ENCODE data around the gene ACSF3.
"Not testable (repeated sequence)": the region's sequence is repeated elsewhere in the genome, so short reads cannot be mapped to it uniquely, and the experiment has no call there.

ACSF3 gene

GRCh38 chr16:89090182-89090630 lies 3.4 kb upstream of the ACSF3 start:
- intact Hi-C loops (cut with micrococcal nuclease): no loop called here
- no peaks in the 10 kb centered on the region for H3K36me3 Mint-ChIP-seq (ENCODE audit: low read depth)
- no peak overlapping the region for H3K4me3 Mint-ChIP-seq
- H3K27me3 Mint-ChIP-seq: peaks cover 44% of the 10 kb centered on the region
- H3K4me1 Mint-ChIP-seq (ENCODE audit: low read depth): peaks cover 12% of the 10 kb centered on the region
- H3K9me3 Mint-ChIP-seq: no peaks in the 10 kb centered on the region
- no peak overlapping the region for H3K27ac Mint-ChIP-seq

DNA sequence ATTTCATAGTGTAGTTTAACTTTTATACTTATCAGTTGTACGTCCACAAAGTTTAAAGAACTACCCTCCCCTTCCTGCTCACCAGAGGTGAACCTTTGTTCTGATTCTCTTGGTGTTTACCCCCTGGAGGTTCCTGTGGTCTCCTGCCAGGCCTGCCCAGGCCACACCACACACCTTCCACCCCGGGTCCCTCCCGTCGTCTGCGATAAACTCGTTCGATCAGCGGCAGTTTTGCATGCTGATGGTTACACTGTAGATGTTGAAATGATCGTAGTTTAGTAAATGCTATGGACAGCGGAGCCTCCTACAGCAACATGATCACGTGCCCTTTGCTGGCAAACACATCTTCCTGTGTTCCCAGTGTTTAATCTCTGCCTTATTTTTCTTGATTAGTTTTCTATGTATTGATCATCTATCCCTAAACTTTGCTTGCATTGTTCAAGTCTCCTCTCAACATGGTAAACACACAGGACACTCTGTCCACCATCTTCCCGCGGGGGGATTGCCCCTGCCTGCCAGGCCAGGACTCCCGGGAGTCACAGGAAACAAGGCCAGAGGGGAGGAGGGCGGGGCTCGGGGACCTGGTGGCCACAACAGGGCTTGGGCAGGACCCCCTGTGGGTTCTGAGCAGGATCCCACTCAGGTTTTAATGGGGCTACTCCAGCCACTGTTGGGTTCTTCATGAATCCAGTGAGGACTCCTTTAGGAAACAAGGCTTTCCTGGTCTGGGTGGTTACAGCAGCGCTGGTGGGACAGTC lies 2.8 kb upstream of the ACSF3 start:
- peaks cover 42% of the 10 kb centered on the region for H3K27me3 Mint-ChIP-seq
- no peaks in the 10 kb centered on the region for H3K9me3 Mint-ChIP-seq
- peaks cover 3% of the 10 kb centered on the region for H3K36me3 Mint-ChIP-seq (ENCODE audit: low read depth)
- intact Hi-C loops (cut with micrococcal nuclease): no loop called here
- H3K27ac Mint-ChIP-seq: no peak overlapping the region
- H3K4me3 Mint-ChIP-seq: no peak overlapping the region
- H3K4me1 Mint-ChIP-seq (ENCODE audit: low read depth): peaks cover 18% of the 10 kb centered on the region

GRCh38 chr16:89092013-89092412 lies 1.6 kb upstream of the ACSF3 start:
- Mint-ChIP-seq H3K9me3 (no peaks in the 10 kb centered on the region), H3K27ac (no peak overlapping the region), H3K36me3 (ENCODE audit: low read depth) (peaks cover 15% of the 10 kb centered on the region), H3K4me3 (no peak overlapping the region), H3K4me1 (ENCODE audit: low read depth) (peaks cover 30% of the 10 kb centered on the region), H3K27me3 (peaks cover 39% of the 10 kb centered on the region)
- intact Hi-C loops (cut with micrococcal nuclease): no loop called here

- peak overlapping the region; percentile 76 for H3K4me3 Mint-ChIP-seq
- peaks cover 24% of the 10 kb centered on the region for H3K36me3 Mint-ChIP-seq (ENCODE audit: low read depth)
- intact Hi-C loops (cut with micrococcal nuclease); H3K9me3 Mint-ChIP-seq: not testable (repeated sequence)
- peaks cover 38% of the 10 kb centered on the region for H3K27me3 Mint-ChIP-seq
- peak overlapping the region; percentile 76 for H3K27ac Mint-ChIP-seq
- H3K4me1 Mint-ChIP-seq (ENCODE audit: low read depth): peaks cover 42% of the 10 kb centered on the region
Observed at GRCh38 chr16:89093252-89093601, 425 bp upstream of the ACSF3 start.

DNA sequence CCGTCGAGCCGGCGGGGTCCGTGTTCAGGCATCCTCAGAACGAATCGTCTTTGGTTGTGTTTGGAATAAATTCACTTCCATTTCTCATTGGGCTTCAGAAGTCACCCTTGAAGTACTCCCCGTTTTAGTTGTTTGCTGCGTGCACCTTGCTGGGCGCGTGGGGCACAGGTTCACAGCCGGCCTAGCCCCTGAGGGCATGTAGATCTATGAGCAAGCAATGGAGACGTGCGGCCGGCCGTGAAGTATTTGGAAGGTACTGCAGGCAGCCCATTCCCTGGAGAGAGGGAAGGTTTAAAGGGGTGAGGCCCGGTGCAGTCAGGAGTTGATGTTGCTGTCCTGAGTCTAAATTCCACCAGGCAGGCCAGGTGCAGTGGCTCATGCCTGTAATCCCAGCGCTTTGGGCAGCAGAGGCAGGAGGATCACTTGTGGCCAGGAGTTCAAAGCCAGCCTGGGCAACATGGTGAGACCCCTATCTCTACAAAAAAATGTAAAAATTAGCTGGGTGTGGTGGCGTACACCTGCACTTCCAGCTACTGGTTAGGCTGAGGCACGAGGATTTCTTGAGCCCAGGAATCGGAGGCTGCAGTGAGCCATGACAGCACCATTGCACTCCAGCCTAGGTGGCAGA lies 714 bp downstream of the ACSF3 start:
- Mint-ChIP-seq H3K36me3 (ENCODE audit: low read depth) (peaks cover 34% of the 10 kb centered on the region), H3K9me3 (no peaks in the 10 kb centered on the region), H3K4me1 (ENCODE audit: low read depth) (peaks cover 53% of the 10 kb centered on the region), H3K4me3 (peak overlapping the region; percentile 90), H3K27me3 (peaks cover 28% of the 10 kb centered on the region), H3K27ac (peak overlapping the region; percentile 76)
- intact Hi-C loops (cut with micrococcal nuclease): no loop called here

DNA sequence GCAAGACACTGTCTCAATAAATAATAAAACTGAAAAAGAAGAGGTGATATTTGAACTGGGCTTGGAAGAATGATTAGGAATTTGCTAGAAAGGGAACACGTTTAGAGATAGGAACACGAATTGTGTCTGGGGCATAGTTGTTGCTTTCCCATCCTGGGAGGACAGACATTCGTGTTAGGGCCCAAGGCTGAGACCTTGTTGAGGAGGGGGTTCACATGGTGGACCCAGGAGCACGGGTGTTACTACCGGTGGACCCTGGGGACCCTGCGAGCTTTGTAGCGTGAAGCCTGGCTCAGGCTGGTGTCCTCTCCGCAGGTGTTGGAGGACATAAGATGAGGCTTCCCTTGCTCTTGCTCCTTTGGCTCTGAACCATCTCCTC lies 1.2 kb downstream of the ACSF3 start:
- Mint-ChIP-seq H3K4me3 (peak overlapping the region; percentile 90), H3K36me3 (ENCODE audit: low read depth) (peaks cover 39% of the 10 kb centered on the region), H3K4me1 (ENCODE audit: low read depth) (peaks cover 58% of the 10 kb centered on the region), H3K27me3 (peaks cover 23% of the 10 kb centered on the region), H3K27ac (no peak overlapping the region), H3K9me3 (no peaks in the 10 kb centered on the region)
- intact Hi-C loops (cut with micrococcal nuclease): no loop called here

DNA sequence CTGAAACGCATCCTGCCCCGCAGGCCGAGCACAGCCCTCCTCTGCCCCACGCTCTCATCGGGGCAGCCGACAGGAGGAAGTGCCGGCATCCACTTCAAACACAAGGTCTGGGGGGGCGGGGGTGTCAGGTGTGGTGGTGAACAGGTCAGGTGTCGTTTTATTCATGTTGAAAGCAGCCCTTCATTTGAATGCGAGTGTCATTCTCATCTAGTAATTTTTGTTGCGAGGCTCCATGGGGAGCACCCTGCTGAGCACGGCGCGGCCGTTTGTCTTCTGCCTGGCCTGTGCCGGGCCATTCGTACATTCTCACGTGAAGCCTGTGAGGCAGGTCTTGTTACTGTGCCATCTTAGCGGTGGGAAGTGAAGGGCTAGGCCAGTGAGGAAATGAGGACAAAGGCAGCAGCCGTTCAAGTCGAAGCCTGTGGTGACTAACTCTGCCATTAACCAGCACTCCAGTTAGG lies 1.9 kb downstream of the ACSF3 start:
- no peaks in the 10 kb centered on the region for H3K9me3 Mint-ChIP-seq
- peaks cover 45% of the 10 kb centered on the region for H3K36me3 Mint-ChIP-seq (ENCODE audit: low read depth)
- peaks cover 63% of the 10 kb centered on the region for H3K4me1 Mint-ChIP-seq (ENCODE audit: low read depth)
- no peak overlapping the region for H3K27ac Mint-ChIP-seq
- intact Hi-C loops (cut with micrococcal nuclease): no loop called here
- H3K27me3 Mint-ChIP-seq: peaks cover 20% of the 10 kb centered on the region
- no peak overlapping the region for H3K4me3 Mint-ChIP-seq

DNA sequence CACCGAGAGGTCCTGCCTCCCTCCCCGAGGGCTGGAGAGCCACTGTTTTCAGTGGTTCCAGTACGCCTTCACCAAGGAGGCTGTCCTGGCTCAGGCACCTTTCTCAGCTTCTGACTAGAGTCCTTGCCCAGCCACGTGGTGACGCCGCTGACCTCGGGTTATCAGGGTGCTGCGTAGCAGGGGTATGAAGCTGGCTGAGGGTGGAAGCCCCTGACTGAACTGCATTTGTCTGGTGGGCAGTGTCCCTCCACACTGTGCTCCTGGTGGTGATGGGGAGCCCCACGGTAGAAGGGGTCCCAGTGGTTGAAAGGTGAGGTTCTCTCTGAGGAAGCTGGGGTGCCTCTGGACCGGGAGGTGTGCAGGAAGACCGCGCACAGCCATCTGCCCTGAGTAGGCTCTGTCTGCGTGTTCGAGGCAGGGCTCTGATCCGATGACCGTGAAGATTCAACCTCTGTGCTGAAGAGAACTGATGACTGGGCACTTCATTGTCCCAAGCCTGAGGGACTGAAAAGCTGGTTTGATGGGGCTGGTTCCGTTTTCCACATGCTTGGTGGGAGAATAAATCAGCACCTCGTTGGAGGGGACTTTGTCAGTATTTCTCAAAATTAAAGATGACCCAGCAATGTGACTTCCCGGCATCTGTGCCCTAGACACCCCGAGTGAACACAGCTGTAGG lies 2.5 kb downstream of the ACSF3 start:
- Mint-ChIP-seq H3K4me1 (ENCODE audit: low read depth) (peaks cover 63% of the 10 kb centered on the region), H3K27ac (peak overlapping the region; percentile 44), H3K9me3 (no peaks in the 10 kb centered on the region), H3K27me3 (peaks cover 14% of the 10 kb centered on the region), H3K4me3 (no peak overlapping the region), H3K36me3 (ENCODE audit: low read depth) (peaks cover 52% of the 10 kb centered on the region)
- intact Hi-C loops (cut with micrococcal nuclease): no loop called here

GRCh38 chr16:89096768-89097391 lies 3.2 kb downstream of the ACSF3 start:
- intact Hi-C loops (cut with micrococcal nuclease): no loop called here
- H3K4me3 Mint-ChIP-seq: peak overlapping the region; percentile 10
- H3K9me3 Mint-ChIP-seq: no peaks in the 10 kb centered on the region
- H3K27me3 Mint-ChIP-seq: peaks cover 7% of the 10 kb centered on the region
- peaks cover 63% of the 10 kb centered on the region for H3K4me1 Mint-ChIP-seq (ENCODE audit: low read depth)
- H3K36me3 Mint-ChIP-seq (ENCODE audit: low read depth): peaks cover 59% of the 10 kb centered on the region
- peak overlapping the region; percentile 44 for H3K27ac Mint-ChIP-seq

- H3K4me1 Mint-ChIP-seq (ENCODE audit: low read depth): peaks cover 63% of the 10 kb centered on the region
- no peaks in the 10 kb centered on the region for H3K9me3 Mint-ChIP-seq
- peak overlapping the region; percentile 44 for H3K27ac Mint-ChIP-seq
- intact Hi-C loops (cut with micrococcal nuclease): no loop called here
- no peak overlapping the region for H3K4me3 Mint-ChIP-seq
- peaks cover 2% of the 10 kb centered on the region for H3K27me3 Mint-ChIP-seq
- peaks cover 64% of the 10 kb centered on the region for H3K36me3 Mint-ChIP-seq (ENCODE audit: low read depth)
Observed at GRCh38 chr16:89097392-89097772, 3.7 kb downstream of the ACSF3 start.

DNA sequence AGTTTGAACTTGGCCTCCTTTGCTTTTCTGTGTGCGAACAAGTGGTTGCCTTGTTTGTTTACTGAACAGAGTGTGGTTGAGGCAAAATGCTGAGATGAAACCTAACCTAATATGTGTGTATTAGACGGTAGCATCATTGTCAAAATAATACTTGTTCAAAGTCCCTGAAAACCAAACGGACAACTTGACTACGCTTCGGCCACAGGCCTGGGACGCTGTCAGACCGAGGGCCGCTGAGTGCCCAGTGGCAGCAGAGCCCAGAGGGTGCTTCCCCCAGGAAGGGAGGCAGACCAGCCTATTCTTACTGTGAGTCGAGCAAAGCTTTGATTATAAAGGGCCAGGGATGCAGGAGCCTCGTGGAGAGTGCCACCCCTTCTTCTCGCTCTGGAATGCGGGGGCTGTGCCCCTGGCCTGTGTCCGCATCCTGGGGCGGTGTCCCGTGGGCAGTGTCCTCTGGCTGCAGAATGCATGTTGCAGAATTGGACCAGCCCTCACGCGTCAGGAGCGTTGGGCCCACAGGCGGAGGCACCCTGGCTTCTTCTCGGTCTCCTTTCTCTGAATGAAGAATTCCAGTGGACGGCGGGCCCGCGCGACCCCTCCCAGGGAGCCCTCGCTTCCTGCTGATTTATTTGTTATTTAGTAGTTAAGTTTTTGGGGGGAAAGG lies 5.2 kb downstream of the ACSF3 start:
- no peaks in the 10 kb centered on the region for H3K9me3 Mint-ChIP-seq
- H3K27ac Mint-ChIP-seq: peak overlapping the region; percentile 40
- no peak overlapping the region for H3K4me3 Mint-ChIP-seq
- H3K27me3 Mint-ChIP-seq: no peaks in the 10 kb centered on the region
- peaks cover 79% of the 10 kb centered on the region for H3K36me3 Mint-ChIP-seq (ENCODE audit: low read depth)
- peaks cover 63% of the 10 kb centered on the region for H3K4me1 Mint-ChIP-seq (ENCODE audit: low read depth)
- intact Hi-C loops (cut with micrococcal nuclease): no loop called here

DNA sequence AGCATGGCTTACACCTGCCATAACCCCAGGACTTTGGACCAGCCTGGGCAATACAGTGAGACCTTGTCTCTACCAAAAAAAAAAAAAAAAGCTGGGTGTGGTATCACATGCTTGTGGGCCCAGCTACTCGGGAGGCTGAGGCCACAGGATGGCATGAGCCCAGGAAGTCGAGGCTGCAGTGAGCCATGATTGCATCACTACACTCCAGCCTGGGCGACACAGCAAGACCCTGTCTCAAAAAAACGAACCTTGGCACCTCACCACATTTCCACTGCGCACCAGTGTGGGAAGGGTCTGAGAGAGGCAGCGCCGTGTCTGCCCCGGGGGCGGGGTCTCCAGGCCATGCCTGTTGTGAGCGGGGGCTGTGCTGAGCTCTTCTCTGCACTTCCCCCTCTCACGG lies 6.3 kb downstream of the ACSF3 start:
- Mint-ChIP-seq H3K4me1 (ENCODE audit: low read depth) (peaks cover 61% of the 10 kb centered on the region), H3K27me3 (no peaks in the 10 kb centered on the region), H3K4me3 (no peak overlapping the region), H3K9me3 (no peaks in the 10 kb centered on the region), H3K27ac (peak overlapping the region; percentile 40), H3K36me3 (ENCODE audit: low read depth) (peaks cover 89% of the 10 kb centered on the region)
- intact Hi-C loops (cut with micrococcal nuclease): no loop called here

DNA sequence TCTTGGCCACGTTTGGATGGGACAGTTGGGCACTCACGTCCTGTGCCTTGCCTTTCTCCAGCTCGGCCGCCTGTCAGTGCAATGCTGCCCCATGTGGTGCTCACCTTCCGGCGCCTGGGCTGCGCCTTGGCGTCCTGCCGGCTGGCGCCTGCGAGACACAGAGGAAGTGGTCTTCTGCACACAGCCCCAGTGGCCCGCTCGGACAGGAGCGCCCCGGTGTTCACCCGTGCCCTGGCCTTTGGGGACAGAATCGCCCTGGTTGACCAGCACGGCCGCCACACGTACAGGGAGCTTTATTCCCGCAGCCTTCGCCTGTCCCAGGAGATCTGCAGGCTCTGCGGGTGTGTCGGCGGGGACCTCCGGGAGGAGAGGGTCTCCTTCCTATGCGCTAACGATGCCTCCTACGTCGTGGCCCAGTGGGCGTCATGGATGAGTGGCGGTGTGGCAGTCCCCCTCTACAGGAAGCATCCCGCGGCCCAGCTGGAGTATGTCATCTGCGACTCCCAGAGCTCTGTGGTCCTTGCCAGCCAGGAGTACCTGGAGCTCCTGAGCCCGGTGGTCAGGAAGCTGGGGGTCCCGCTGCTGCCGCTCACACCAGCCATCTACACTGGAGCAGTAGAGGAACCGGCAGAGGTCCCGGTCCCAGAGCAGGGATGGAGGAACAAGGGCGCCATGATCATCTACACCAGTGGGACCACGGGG lies 7.1 kb downstream of the ACSF3 start:
- H3K36me3 Mint-ChIP-seq (ENCODE audit: low read depth): peaks cover 95% of the 10 kb centered on the region
- H3K27ac Mint-ChIP-seq: no peak overlapping the region
- H3K4me1 Mint-ChIP-seq (ENCODE audit: low read depth): peaks cover 61% of the 10 kb centered on the region
- intact Hi-C loops (cut with micrococcal nuclease): no loop called here
- no peak overlapping the region for H3K4me3 Mint-ChIP-seq
- no peaks in the 10 kb centered on the region for H3K9me3 Mint-ChIP-seq
- H3K27me3 Mint-ChIP-seq: no peaks in the 10 kb centered on the region
